Measurements from ENCODE around the gene POLR1A.

Gene POLR1A

GRCh38 chr2:86032861-86033595 is 72.7 kb downstream of the POLR1A start:
- H3K4me3 ChIP-seq (ENCODE audit: control insufficient read depth, low read depth, low read length), result no peak overlapping the region
- no peak for DNase-seq (ENCODE audit: low read depth)
- no peak for TF ChIP-seq CTCF (conservative IDR thresholded peaks at IDR 0.05; ENCODE audit: control insufficient read depth, insufficient read depth, low read depth, low read length)

DNA sequence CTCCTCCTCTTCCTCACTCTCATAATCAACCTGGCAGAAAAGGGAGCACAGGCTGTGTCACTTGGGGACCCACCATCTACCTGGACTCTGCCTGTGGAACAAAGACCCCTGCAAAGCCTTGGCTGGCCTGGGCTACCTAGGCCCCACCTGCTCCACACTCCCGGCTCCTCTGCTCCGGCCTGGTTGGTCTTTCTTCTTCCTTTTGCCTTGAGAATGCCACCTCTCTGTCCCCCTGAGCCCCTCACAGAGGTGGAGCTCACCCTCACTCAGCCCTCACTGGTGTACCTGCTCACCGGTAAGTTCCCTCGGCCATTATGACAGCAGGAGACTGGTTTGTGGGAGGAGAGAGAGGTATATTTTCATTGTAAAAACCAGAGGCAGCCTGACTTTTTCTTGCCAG is 74.1 kb downstream of the POLR1A start:
- TF ChIP-seq CTCF (conservative IDR thresholded peaks at IDR 0.05; ENCODE audit: control insufficient read depth, insufficient read depth, low read depth, low read length), result no peak
- no peak for DNase-seq (ENCODE audit: low read depth)
- no peak overlapping the region for H3K4me3 ChIP-seq (ENCODE audit: control insufficient read depth, low read depth, low read length)

DNA sequence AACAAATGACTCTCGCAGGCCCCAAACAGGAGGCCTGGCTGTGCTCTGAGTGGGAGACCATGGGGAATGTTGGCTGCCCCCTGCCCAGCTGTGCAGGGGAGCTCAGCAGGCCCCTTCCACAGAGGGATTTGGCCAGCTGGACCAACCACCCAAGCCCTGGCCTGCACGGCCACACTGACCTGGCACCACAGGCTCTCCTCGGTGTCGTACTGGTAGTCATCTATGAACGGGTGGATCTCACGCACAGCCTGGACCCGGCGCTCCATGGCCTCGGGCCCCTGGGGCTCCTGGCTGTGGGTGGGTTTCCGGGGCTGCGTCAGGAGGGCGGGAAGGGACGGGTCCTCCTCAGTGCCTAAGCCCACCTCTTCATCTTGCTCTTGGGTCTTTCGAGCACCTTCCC is 74.5 kb downstream of the POLR1A start:
- DNase-seq (ENCODE audit: low read depth), result no peak
- TF ChIP-seq CTCF (conservative IDR thresholded peaks at IDR 0.05; ENCODE audit: control insufficient read depth, insufficient read depth, low read depth, low read length), result no peak
- H3K4me3 ChIP-seq (ENCODE audit: control insufficient read depth, low read depth, low read length), result no peak overlapping the region

- no peak for DNase-seq (ENCODE audit: low read depth)
- no peak overlapping the region for H3K4me3 ChIP-seq (ENCODE audit: control insufficient read depth, low read depth, low read length)
These were observed 75.8 kb downstream of the POLR1A start for GRCh38 chr2:86029873-86030272.

DNA sequence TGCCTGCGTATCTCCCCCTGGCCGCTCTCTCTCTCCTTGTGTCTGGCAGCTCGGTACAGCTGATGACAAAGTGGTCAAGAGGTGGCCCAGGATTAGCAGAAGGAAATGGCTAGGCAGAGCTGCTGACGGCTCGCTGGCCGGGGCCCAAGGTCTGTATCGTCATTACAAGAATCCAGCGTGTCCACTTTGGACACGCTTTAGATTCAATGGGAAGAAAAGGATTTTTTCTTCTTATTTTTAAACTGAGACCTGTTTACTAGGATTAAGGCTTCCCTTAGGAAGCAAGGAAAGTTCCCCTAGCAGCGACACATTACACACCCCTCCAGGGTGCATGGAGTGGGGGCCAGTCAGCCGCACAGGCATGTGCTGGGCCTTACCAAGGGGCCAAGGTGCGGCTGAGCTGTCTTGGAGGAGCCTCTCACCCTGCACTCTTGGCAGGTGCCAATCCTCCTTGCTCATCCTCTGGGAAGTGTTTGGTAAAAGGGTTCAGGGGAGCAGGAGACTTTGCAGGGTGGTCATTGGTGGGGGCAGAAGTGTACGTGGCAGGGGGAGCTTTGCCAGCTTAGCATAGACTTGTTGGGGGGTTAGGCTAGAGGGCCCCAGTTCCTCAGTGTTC is 76.8 kb downstream of the POLR1A start:
- no peak for TF ChIP-seq CTCF (conservative IDR thresholded peaks at IDR 0.05; ENCODE audit: control insufficient read depth, insufficient read depth, low read depth, low read length)
- DNase-seq (ENCODE audit: low read depth), result peak; percentile 18
- H3K4me3 ChIP-seq (ENCODE audit: control insufficient read depth, low read depth, low read length), result no peak overlapping the region

More at GRCh38 chr2:86029873-86030272, 75.8 kb downstream of the POLR1A start:
- TF ChIP-seq CTCF (conservative IDR thresholded peaks at IDR 0.05; ENCODE audit: control insufficient read depth, insufficient read depth, low read depth, low read length), result no peak

GRCh38 chr2:86027922-86028765 is 77.5 kb downstream of the POLR1A start:
- DNase-seq (ENCODE audit: low read depth), result no peak
- H3K4me3 ChIP-seq (ENCODE audit: control insufficient read depth, low read depth, low read length), result no peak overlapping the region
- no peak for TF ChIP-seq CTCF (conservative IDR thresholded peaks at IDR 0.05; ENCODE audit: control insufficient read depth, insufficient read depth, low read depth, low read length)

Measured in fibroblast of mammary gland (primary cell).